Activated T-cell treated with anti-CD3 and anti-CD28 coated beads for 1 hour (primary cell): ENCODE data around the gene TLX1.

ENCODE experiments used
- DNase-seq: peaks from one replicate; pipeline ENCODE4 v3.0.0-alpha.2; 2020; ENCODE audit warnings: low read depth

Gene TLX1

GRCh38 chr10:101130984-101131961, at the start of gene TLX1:
TSS of gene TLX1 (plus strand) at chr10:101131300. CDS start at chr10:101131542, 242 bp downstream.
- DNase-seq: no peak

- DNase-seq: no peak
These were observed 45.3 kb upstream of the TLX1 start for GRCh38 chr10:101085846-101086245.

- DNase-seq: no peak
These were observed 43.7 kb upstream of the TLX1 start for GRCh38 chr10:101087376-101087775.

GRCh38 chr10:101087965-101088364, 43.1 kb upstream of the TLX1 start:
- DNase-seq: no peak

- DNase-seq: no peak
These were observed 41.4 kb upstream of the TLX1 start for GRCh38 chr10:101089520-101090299.

GRCh38 chr10:101090597-101090996, 40.5 kb upstream of the TLX1 start:
- no peak for DNase-seq

- DNase-seq: no peak
These were observed 39.4 kb upstream of the TLX1 start for GRCh38 chr10:101091546-101092290.

GRCh38 chr10:101092881-101093354, 38.2 kb upstream of the TLX1 start:
- DNase-seq: no peak

GRCh38 chr10:101094121-101094879, 36.8 kb upstream of the TLX1 start:
- DNase-seq: no peak

- no peak for DNase-seq
These were observed 36.1 kb upstream of the TLX1 start for GRCh38 chr10:101095004-101095403.

GRCh38 chr10:101095550-101096213, 35.4 kb upstream of the TLX1 start:
- DNase-seq: peak; percentile 55

- no peak for DNase-seq
These were observed 34.7 kb upstream of the TLX1 start for GRCh38 chr10:101096378-101096777.

GRCh38 chr10:101097881-101098280, 33.2 kb upstream of the TLX1 start:
- no peak for DNase-seq

- DNase-seq: no peak
These were observed 31.2 kb upstream of the TLX1 start for GRCh38 chr10:101099901-101100300.

- DNase-seq: no peak
These were observed 29.7 kb upstream of the TLX1 start for GRCh38 chr10:101101372-101101881.

- no peak for DNase-seq
These were observed 27.7 kb upstream of the TLX1 start for GRCh38 chr10:101103430-101103829.

GRCh38 chr10:101106351-101106750, 24.7 kb upstream of the TLX1 start:
- no peak for DNase-seq

GRCh38 chr10:101107771-101108170, 23.3 kb upstream of the TLX1 start:
- DNase-seq: no peak

- DNase-seq: no peak
These were observed 20.1 kb upstream of the TLX1 start for GRCh38 chr10:101110856-101111523.

- no peak for DNase-seq
These were observed 19.6 kb upstream of the TLX1 start for GRCh38 chr10:101111547-101111946.
